ENCODE results near the gene KNOP1.
"Not testable (repeated sequence)": the region's sequence is repeated elsewhere in the genome, so short reads cannot be mapped to it uniquely, and the experiment has no call there.

Gene KNOP1

GRCh38 chr16:19737306-19738038, 19.4 kb upstream of the KNOP1 start:
- FAIRE-seq (no peak), DNase-seq (ENCODE audit: insufficient read length) (no peak)
- no peak for TF ChIP-seq TAF1 (IDR thresholded peaks at IDR 0.05; ENCODE audit: borderline replicate concordance, low read depth, low read length)
- no peak for TF ChIP-seq POLR2AphosphoS5 (IDR thresholded peaks at IDR 0.05; ENCODE audit: low read depth, low read length)
- TF ChIP-seq POLR2A (IDR thresholded peaks at IDR 0.05; ENCODE audit: low read depth, low read length), result no peak

- TF ChIP-seq POLR2A (IDR thresholded peaks at IDR 0.05; ENCODE audit: low read depth, low read length) (no peak), POLR2AphosphoS5 (IDR thresholded peaks at IDR 0.05; ENCODE audit: low read depth, low read length) (no peak), TAF1 (IDR thresholded peaks at IDR 0.05; ENCODE audit: borderline replicate concordance, low read depth, low read length) (no peak)
- DNase-seq (ENCODE audit: insufficient read length) (no peak), FAIRE-seq (no peak)
These were observed 17.2 kb upstream of the KNOP1 start for GRCh38 chr16:19735074-19735867.

GRCh38 chr16:19733551-19733950, 15.5 kb upstream of the KNOP1 start:
- no peak for DNase-seq (ENCODE audit: insufficient read length)
- TF ChIP-seq TAF1 (IDR thresholded peaks at IDR 0.05; ENCODE audit: borderline replicate concordance, low read depth, low read length) (no peak), POLR2AphosphoS5 (IDR thresholded peaks at IDR 0.05; ENCODE audit: low read depth, low read length) (no peak), POLR2A (IDR thresholded peaks at IDR 0.05; ENCODE audit: low read depth, low read length) (no peak)
- no peak for FAIRE-seq

GRCh38 chr16:19728636-19728965, 10.6 kb upstream of the KNOP1 start:
- FAIRE-seq (no peak), DNase-seq (ENCODE audit: insufficient read length) (no peak)
- TF ChIP-seq POLR2A (IDR thresholded peaks at IDR 0.05; ENCODE audit: low read depth, low read length) (no peak), POLR2AphosphoS5 (IDR thresholded peaks at IDR 0.05; ENCODE audit: low read depth, low read length) (no peak), TAF1 (IDR thresholded peaks at IDR 0.05; ENCODE audit: borderline replicate concordance, low read depth, low read length) (no peak)

GRCh38 chr16:19722981-19723380, 5.0 kb upstream of the KNOP1 start:
- FAIRE-seq, result no peak
- TF ChIP-seq POLR2A (IDR thresholded peaks at IDR 0.05; ENCODE audit: low read depth, low read length) (no peak), POLR2AphosphoS5 (IDR thresholded peaks at IDR 0.05; ENCODE audit: low read depth, low read length) (no peak), TAF1 (IDR thresholded peaks at IDR 0.05; ENCODE audit: borderline replicate concordance, low read depth, low read length) (no peak)

GRCh38 chr16:19722269-19722952, 4.4 kb upstream of the KNOP1 start:
- FAIRE-seq, result no peak
- TF ChIP-seq TAF1 (IDR thresholded peaks at IDR 0.05; ENCODE audit: borderline replicate concordance, low read depth, low read length) (no peak), POLR2A (IDR thresholded peaks at IDR 0.05; ENCODE audit: low read depth, low read length) (no peak), POLR2AphosphoS5 (IDR thresholded peaks at IDR 0.05; ENCODE audit: low read depth, low read length) (no peak)
- no peak for DNase-seq (ENCODE audit: insufficient read length)

More at GRCh38 chr16:19722981-19723380, 5.0 kb upstream of the KNOP1 start:
- DNase-seq (ENCODE audit: insufficient read length), result no peak

GRCh38 chr16:19718624-19718965, 568 bp upstream of the KNOP1 start:
- DNase-seq (ENCODE audit: insufficient read length), result no peak
- TF ChIP-seq TAF1 (IDR thresholded peaks at IDR 0.05; ENCODE audit: borderline replicate concordance, low read depth, low read length) (no peak), POLR2A (IDR thresholded peaks at IDR 0.05; ENCODE audit: low read depth, low read length) (no peak), POLR2AphosphoS5 (IDR thresholded peaks at IDR 0.05; ENCODE audit: low read depth, low read length) (no peak)
- FAIRE-seq, result no peak

- TF ChIP-seq POLR2A (IDR thresholded peaks at IDR 0.05; ENCODE audit: low read depth, low read length) (no peak), POLR2AphosphoS5 (IDR thresholded peaks at IDR 0.05; ENCODE audit: low read depth, low read length) (no peak), TAF1 (IDR thresholded peaks at IDR 0.05; ENCODE audit: borderline replicate concordance, low read depth, low read length) (no peak)
- peak; percentile 27 for FAIRE-seq
- no peak for DNase-seq (ENCODE audit: insufficient read length)
These were observed 713 bp downstream of the KNOP1 start for GRCh38 chr16:19717314-19717713.

- not testable (repeated sequence) for DNase-seq (ENCODE audit: insufficient read length); FAIRE-seq
These were observed 1.3 kb downstream of the KNOP1 start for GRCh38 chr16:19716728-19717127.

GRCh38 chr16:19716183-19716582, 1.8 kb downstream of the KNOP1 start:
- DNase-seq (ENCODE audit: insufficient read length) (no peak), FAIRE-seq (no peak)
- TF ChIP-seq POLR2A (IDR thresholded peaks at IDR 0.05; ENCODE audit: low read depth, low read length), result no peak

- DNase-seq (ENCODE audit: insufficient read length), result no peak
- no peak for TF ChIP-seq POLR2AphosphoS5 (IDR thresholded peaks at IDR 0.05; ENCODE audit: low read depth, low read length)
- no peak for TF ChIP-seq TAF1 (IDR thresholded peaks at IDR 0.05; ENCODE audit: borderline replicate concordance, low read depth, low read length)
- no peak for TF ChIP-seq POLR2A (IDR thresholded peaks at IDR 0.05; ENCODE audit: low read depth, low read length)
- FAIRE-seq, result no peak
These were observed 2.5 kb downstream of the KNOP1 start for GRCh38 chr16:19715566-19715965.

- TF ChIP-seq POLR2AphosphoS5 (IDR thresholded peaks at IDR 0.05; ENCODE audit: low read depth, low read length) (no peak), POLR2A (IDR thresholded peaks at IDR 0.05; ENCODE audit: low read depth, low read length) (no peak), TAF1 (IDR thresholded peaks at IDR 0.05; ENCODE audit: borderline replicate concordance, low read depth, low read length) (no peak)
- FAIRE-seq (no peak), DNase-seq (ENCODE audit: insufficient read length) (no peak)
These were observed 4.3 kb downstream of the KNOP1 start for GRCh38 chr16:19713697-19714096.
